GM18517 (cell line): ENCODE data around the gene RTN1.

Source experiments
- ATAC-seq: cut with Tn5 transposase; IDR thresholded peaks from one replicate; pipeline ENCODE4 v1.9.1; 2021; ENCODE audit warnings: mild to moderate bottlenecking, moderate library complexity; ENCODE audit not compliant: unreplicated experiment

RTN1 gene

GRCh38 chr14:59850458-59850857 is 20.1 kb downstream of the RTN1 start:
- ATAC-seq: no peak

GRCh38 chr14:59849411-59850130 is 21.0 kb downstream of the RTN1 start:
- ATAC-seq: no peak

- ATAC-seq: no peak
Observed at GRCh38 chr14:59848671-59849070, 21.9 kb downstream of the RTN1 start.

- ATAC-seq: no peak
Observed at GRCh38 chr14:59847711-59848110, 22.9 kb downstream of the RTN1 start.

- ATAC-seq: no peak
Observed at GRCh38 chr14:59846595-59846994, 24.0 kb downstream of the RTN1 start.

GRCh38 chr14:59845245-59845644 is 25.3 kb downstream of the RTN1 start:
- no peak for ATAC-seq

GRCh38 chr14:59844186-59844812 is 26.3 kb downstream of the RTN1 start:
- no peak for ATAC-seq

GRCh38 chr14:59836116-59836515 is 34.5 kb downstream of the RTN1 start:
- ATAC-seq: no peak

- ATAC-seq: no peak
Observed at GRCh38 chr14:59832653-59833294, 37.8 kb downstream of the RTN1 start.

GRCh38 chr14:59831121-59831730 is 39.4 kb downstream of the RTN1 start:
- no peak for ATAC-seq

- no peak for ATAC-seq
Observed at GRCh38 chr14:59830338-59830734, 40.2 kb downstream of the RTN1 start.

- no peak for ATAC-seq
Observed at GRCh38 chr14:59829469-59830337, 40.9 kb downstream of the RTN1 start.

- ATAC-seq: no peak
Observed at GRCh38 chr14:59828276-59828675, 42.3 kb downstream of the RTN1 start.

- ATAC-seq: no peak
Observed at GRCh38 chr14:59827401-59827800, 43.2 kb downstream of the RTN1 start.

- no peak for ATAC-seq
Observed at GRCh38 chr14:59826150-59826549, 44.4 kb downstream of the RTN1 start.

GRCh38 chr14:59823179-59823578 is 47.4 kb downstream of the RTN1 start:
- no peak for ATAC-seq

GRCh38 chr14:59819446-59820088 is 51.0 kb downstream of the RTN1 start:
- ATAC-seq: no peak

- ATAC-seq: no peak
Observed at GRCh38 chr14:59816941-59817340, 53.6 kb downstream of the RTN1 start.

GRCh38 chr14:59814988-59815387 is 55.6 kb downstream of the RTN1 start:
- ATAC-seq: no peak

GRCh38 chr14:59811815-59812214 is 58.8 kb downstream of the RTN1 start:
- no peak for ATAC-seq
